Upper lobe of right lung (tissue), 1 donor: Measurements from ENCODE around the gene DHCR7. TPM values are rescaled to one million over a fixed set of nuclear protein-coding genes. Genes with fewer than 3 reads are reported as not detected.

Experiments
- ATAC-seq: fragments of 200-7000 bp; cut with Tn5 transposase; one replicate; pipeline ENCODE4 v1.9.1; 2020; ENCODE audit warnings: mild to moderate bottlenecking, moderate library complexity
- DNase-seq: peaks from one replicate; pipeline ENCODE4 v3.0.0-alpha.2; 2020
- H3K27ac ChIP-seq: fragments of 200-600 bp; one replicate; pipeline ENCODE4 v1.8.0; 2022
- H3K27me3 ChIP-seq: fragments of 200-600 bp; one replicate; pipeline ENCODE4 v1.8.0; 2022; ENCODE audit warnings: mild to moderate bottlenecking
- H3K36me3 ChIP-seq: fragments of 200-600 bp; one replicate; pipeline ENCODE4 v1.8.0; 2022
- H3K4me1 ChIP-seq: fragments of 200-600 bp; one replicate; pipeline ENCODE4 v1.8.0; 2022
- H3K4me3 ChIP-seq: fragments of 200-600 bp; one replicate; pipeline ENCODE4 v1.8.0; 2022; ENCODE audit warnings: mild to moderate bottlenecking
- H3K9me3 ChIP-seq: fragments of 200-600 bp; one replicate; pipeline ENCODE4 v1.8.0; 2022
- CTCF ChIP-seq: fragments of 200-600 bp; IDR thresholded peaks from one replicate; pipeline ENCODE4 v1.8.0; 2022; ENCODE audit warnings: antibody characterized with exemption
- intact Hi-C: fragments of 100-400 bp; cut with DNase I; formaldehyde crosslinking; loops from one replicate; pipeline ENCODE4 v1.11.0; 2022
- total RNA-seq: library from RNA; stranded (reverse); fragmentation: NEBNext Ultra II Directional; extraction: Animal tissue kit (Norgen Biotek cat#: 25700); gene quantifications from one replicate; pipeline ENCODE4 v1.2.1, GENCODE V29; 2021
- donor health status: DM: no; HTN: yes; CAD: no; lungs with severe emphysema.

The DHCR7 gene
- total RNA-seq, 1 donor from 2014 or later = 105 TPM

- no peak overlapping the region for H3K27ac ChIP-seq
- intact Hi-C loops = no loop called here
- ATAC-seq = peak; percentile 5
- H3K9me3 ChIP-seq = no peaks in the 10 kb centered on the region
- H3K4me1 ChIP-seq = peaks cover 9% of the 10 kb centered on the region
- no peak overlapping the region for H3K4me3 ChIP-seq
- peak; percentile 40 for DNase-seq
- no peaks in the 10 kb centered on the region for H3K27me3 ChIP-seq
- no peak for TF ChIP-seq CTCF
- peaks cover 79% of the 10 kb centered on the region for H3K36me3 ChIP-seq
These were observed 42.7 kb upstream of the DHCR7 start for GRCh38 chr11:71490731-71491390.

GRCh38 chr11:71490044-71490730 is 42.0 kb upstream of the DHCR7 start:
- no peak for DNase-seq
- peaks cover 79% of the 10 kb centered on the region for H3K36me3 ChIP-seq
- intact Hi-C loops = no loop called here
- H3K4me1 ChIP-seq = peaks cover 9% of the 10 kb centered on the region
- no peaks in the 10 kb centered on the region for H3K27me3 ChIP-seq
- no peak overlapping the region for H3K27ac ChIP-seq
- no peak for TF ChIP-seq CTCF
- H3K4me3 ChIP-seq = no peak overlapping the region
- peak; percentile 5 for ATAC-seq
- H3K9me3 ChIP-seq = no peaks in the 10 kb centered on the region

GRCh38 chr11:71489311-71490043 is 41.3 kb upstream of the DHCR7 start:
- Histone ChIP-seq H3K4me3 (no peak overlapping the region), H3K36me3 (peaks cover 79% of the 10 kb centered on the region), H3K27ac (no peak overlapping the region), H3K27me3 (no peaks in the 10 kb centered on the region), H3K9me3 (no peaks in the 10 kb centered on the region), H3K4me1 (peaks cover 9% of the 10 kb centered on the region)
- intact Hi-C loops = no loop called here
- no peak for DNase-seq
- no peak for TF ChIP-seq CTCF
- ATAC-seq = no peak

GRCh38 chr11:71488681-71489270 is 40.6 kb upstream of the DHCR7 start:
- H3K4me3 ChIP-seq = no peak overlapping the region
- intact Hi-C loops = no loop called here
- H3K27ac ChIP-seq = peak overlapping the region; percentile 39
- H3K4me1 ChIP-seq = peaks cover 9% of the 10 kb centered on the region
- H3K36me3 ChIP-seq = peaks cover 80% of the 10 kb centered on the region
- no peaks in the 10 kb centered on the region for H3K9me3 ChIP-seq
- no peak for ATAC-seq
- H3K27me3 ChIP-seq = no peaks in the 10 kb centered on the region
- DNase-seq = no peak
- TF ChIP-seq CTCF = no peak

- no peak for TF ChIP-seq CTCF
- Histone ChIP-seq H3K27me3 (no peaks in the 10 kb centered on the region), H3K9me3 (no peaks in the 10 kb centered on the region), H3K4me3 (no peak overlapping the region), H3K27ac (no peak overlapping the region), H3K36me3 (peaks cover 78% of the 10 kb centered on the region), H3K4me1 (peaks cover 9% of the 10 kb centered on the region)
- DNase-seq (no peak), ATAC-seq (no peak)
- intact Hi-C loops = no loop called here
These were observed 38.1 kb upstream of the DHCR7 start for GRCh38 chr11:71486320-71486719.
